GM21390 (cell line): ENCODE results near the gene MAP3K20.
A peak's percentile ranks its signal among the peaks of the same experiment; 100 is the strongest.
"Not testable (repeated sequence)": the region's sequence is repeated elsewhere in the genome, so short reads cannot be mapped to it uniquely, and the experiment has no call there.

Experiments used
- ATAC-seq: cut with Tn5 transposase; IDR thresholded peaks from one replicate; pipeline ENCODE4 v1.9.1; 2021; ENCODE audit not compliant: unreplicated experiment

Gene MAP3K20

DNA sequence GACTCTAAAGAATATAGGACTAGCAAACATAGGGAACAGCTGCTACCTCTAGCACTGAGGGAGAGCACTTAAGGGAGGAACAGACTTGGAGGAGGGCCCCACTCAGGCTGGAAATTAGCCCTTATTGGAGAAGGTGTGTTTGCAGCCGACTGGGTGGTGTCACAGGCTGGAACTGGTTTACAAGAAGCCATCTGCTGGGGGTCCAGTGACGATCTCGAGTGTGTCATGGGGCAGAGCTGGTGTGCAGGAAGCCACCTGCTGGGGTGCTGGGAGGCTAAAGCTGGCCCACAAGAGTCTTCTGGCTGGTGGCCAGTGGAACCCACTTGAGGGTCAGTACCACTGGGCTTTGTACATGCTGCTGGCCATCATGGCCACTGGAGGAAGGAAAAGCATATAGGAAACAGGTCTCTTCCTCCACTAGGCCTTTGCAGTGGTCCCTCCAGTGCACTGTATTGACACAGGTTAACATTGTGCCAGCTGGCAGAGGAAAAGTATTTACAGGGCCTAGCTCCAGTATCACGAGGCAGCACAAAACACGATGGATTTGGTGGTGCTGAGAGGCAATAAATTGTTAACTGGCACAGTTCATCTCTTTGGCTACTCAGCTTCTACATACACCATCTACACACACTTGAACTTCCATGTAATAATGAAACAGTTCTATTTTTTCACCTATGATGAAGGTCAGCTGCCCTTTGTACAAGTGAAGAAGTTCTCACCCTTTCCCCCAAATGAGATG lies 43.6 kb downstream of the MAP3K20 start:
- ATAC-seq: no peak

GRCh38 chr2:173119944-173120343 lies 44.3 kb downstream of the MAP3K20 start:
- ATAC-seq: no peak

DNA sequence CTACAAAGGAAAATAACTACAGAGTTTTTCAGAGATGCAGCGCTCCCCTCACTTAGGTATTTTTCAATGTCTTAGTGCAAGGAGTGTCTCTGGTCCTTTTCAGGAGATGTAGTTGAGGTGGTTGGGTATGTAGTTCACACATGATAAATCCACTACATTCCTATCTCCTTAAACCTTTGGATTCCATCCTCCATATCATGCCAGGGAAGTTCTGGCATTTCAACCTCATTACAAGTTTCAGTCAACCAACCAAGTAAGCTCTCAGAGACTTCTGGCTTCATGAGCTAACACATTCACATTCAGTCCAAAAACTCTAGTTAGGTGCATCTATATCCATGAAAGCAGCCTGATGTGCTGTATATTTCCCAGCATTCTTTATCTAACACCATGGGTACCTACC lies 47.3 kb downstream of the MAP3K20 start:
- no peak for ATAC-seq

DNA sequence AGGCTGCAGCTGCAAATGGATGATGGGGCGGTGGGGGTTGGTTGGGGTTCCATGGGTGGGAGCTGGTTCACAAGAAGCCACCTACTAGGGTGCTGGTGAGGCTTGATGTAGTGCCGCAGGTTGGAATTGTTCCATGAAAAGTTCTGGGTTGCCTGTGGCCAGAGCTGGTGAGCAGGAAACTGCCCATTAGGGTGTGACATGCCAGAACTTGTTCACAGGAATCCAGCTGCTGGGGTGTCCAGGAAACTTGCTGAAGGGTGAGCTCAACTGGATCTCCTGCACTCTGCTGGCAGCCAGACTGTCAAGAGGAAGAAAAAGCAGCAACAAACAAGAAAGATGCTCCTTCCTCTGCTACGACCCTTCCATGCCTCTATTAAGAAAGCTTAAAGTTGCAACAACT lies 48.8 kb downstream of the MAP3K20 start:
- ATAC-seq: no peak

DNA sequence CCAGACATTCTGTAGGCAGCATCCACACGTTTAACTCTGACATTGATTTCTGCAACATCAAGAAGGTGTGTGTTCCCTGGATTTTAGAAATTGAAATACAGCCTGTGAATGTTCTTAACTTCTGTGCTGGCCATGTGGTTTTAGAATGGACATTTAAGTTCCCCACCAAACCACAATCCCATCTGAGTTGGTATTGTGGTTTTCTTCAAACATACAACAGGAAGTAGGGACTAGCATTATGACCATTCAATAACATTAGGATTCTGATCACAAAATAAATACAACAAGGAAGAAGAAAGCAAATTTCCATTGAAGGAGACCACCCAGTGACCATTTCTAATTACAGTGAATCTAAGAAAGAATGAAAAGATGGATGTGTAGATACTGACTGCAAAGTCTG lies 51.2 kb downstream of the MAP3K20 start:
- ATAC-seq: no peak

DNA sequence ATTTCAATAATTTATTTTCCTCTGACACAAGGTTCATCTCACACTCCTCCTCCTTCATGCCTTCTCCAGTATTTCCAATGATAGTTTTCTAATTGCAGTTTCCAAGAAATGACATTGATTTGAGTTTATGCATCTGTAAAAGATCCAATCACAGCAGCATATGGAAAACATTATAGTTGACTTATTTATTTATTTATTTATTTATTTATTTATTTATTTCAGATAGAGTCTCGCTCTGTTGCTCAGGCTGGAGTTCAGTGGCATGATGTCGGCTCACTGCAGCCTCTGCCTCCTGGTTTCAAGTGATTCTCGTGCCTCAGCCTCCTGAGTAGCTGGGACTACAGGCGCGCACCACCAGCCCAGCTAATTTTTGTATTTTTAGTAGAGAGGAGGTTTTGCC lies 52.5 kb downstream of the MAP3K20 start:
- not testable (repeated sequence) for ATAC-seq

- no peak for ATAC-seq
Observed at GRCh38 chr2:173130496-173131465, 55.1 kb downstream of the MAP3K20 start.

GRCh38 chr2:173132531-173132930 lies 56.9 kb downstream of the MAP3K20 start:
- no peak for ATAC-seq

DNA sequence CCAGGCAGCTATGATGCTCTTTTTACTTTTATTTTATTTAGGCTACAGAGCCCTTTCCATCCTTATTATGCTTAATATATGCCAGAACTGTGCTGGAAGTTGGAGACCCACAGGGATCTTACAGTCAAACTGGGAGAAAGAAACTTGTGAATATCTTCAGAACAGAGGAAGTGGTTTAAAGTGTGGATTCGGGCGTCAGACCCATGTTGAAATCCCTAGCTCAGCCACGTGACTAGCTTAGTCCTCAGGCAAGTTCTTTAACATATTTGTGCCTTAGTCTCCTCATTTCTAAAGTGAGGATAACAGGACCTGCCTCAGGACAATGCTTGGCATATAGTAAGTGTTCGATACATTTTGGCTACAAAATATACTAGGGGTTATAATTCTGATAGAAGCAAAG lies 59.1 kb downstream of the MAP3K20 start:
- ATAC-seq: no peak

DNA sequence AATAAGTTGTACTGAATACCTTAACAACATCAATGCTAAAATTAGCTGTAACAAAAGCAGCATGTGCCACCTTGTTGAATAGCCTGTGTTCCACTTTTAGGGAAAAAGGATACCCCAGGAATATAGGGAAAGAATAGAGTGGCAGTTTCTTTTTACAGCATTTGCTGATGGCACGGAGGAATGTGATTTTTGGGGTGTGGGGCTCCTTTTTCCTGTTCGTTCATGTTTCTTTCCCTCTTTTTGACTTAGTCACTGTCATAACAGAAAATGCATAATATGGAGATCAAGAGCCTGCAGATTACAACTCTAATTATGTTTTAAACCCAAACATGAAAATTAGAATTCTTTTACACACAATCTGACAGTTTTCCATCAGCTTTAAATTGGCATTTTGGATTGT lies 60.4 kb downstream of the MAP3K20 start:
- no peak for ATAC-seq

DNA sequence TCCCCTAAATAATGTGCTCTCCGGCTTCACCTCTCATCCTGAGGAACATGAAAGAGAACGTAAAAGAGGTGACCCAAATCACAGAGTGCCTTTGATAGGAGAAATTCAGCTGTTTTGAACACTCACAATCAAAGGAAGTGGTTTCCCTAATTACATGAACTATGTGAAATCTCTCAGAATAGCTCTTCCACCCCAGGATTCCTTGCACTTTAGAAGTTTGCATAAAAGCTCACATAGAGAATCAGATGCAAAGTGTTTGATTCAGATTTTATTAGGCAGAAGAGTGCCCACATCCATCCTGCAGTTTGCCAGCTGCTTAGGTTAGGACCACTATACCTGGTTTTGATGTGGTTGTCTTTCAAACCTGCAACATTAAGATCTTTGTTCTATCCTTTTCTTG lies 61.0 kb downstream of the MAP3K20 start:
- no peak for ATAC-seq

GRCh38 chr2:173137610-173138009 lies 62.0 kb downstream of the MAP3K20 start:
- ATAC-seq: no peak

- no peak for ATAC-seq
Observed at GRCh38 chr2:173138962-173139361, 63.3 kb downstream of the MAP3K20 start.

DNA sequence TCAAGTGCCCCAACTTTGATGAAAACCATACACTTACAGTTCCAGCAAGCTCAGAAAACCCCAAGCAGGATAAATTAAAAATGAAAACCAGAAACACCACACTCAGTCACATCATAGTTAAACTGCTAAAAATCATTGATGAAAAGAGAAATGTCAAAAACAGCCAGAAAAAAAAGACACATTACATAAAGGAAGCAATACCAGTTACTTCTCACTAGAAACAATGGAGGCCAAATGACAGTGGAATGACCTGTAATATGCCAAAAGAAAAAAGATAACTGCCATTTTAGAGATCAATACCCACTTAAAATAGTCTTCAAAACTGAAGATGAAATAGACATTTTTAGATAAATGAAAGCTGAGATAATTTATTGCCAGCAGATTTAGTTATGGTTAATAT lies 66.0 kb downstream of the MAP3K20 start:
- ATAC-seq: no peak

DNA sequence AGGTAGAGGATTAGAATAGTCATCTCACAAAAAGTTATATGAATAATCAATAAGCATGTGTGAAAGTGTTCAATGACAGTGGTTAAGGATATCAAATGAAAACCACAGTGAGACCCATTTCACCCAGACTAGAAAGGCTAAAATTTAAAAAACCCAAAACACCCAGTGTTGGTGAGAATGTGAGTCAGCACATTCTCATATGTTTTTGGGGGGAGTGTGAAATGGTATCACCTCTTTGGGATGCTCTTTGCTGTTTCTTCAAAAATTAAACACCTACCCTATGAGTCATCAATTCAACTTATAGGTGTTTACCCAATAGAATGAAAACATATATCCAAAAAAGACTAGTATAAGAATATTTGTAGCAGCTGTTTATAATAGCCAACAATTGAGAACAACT lies 69.8 kb downstream of the MAP3K20 start:
- no peak for ATAC-seq

DNA sequence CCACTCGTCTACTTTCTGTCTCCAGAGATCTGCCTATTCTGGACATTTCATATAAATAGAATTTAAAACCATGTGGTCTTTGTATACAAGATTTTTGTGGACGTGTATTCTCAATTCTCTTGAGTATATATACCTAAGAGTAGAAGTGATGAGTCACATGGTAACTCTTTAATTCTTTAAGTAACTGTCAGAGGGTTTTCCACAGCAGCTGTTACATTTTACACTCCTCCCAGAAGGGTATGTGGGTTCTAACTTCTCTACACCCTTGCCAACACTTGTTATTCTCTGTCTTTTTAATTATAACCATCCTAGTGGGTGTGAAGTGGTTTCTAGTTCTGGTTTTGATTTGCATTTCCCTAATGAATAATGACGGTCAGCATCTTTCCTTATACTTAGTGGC lies 70.9 kb downstream of the MAP3K20 start:
- no peak for ATAC-seq

DNA sequence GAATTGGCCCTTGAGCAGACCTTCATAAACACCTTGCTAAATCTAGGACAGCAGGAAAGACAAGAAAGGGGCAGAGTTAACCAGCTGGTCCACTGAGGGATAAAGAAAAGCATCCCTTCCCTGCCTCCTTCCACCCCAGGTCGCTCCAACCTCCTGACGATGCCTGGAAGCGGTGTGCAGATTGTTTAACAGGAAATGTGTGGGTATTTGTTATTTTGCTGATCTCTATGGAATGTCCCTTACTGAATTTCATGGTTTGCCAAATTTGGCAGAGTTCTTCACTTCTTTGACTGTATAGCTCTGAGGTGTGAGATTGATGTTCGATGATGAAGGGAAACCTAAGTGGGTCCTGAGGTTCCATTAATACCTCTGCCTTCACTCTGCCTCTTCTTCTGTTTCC lies 72.9 kb downstream of the MAP3K20 start:
- ATAC-seq: no peak

GRCh38 chr2:173149491-173149890 lies 73.8 kb downstream of the MAP3K20 start:
- ATAC-seq: peak; percentile 84

DNA sequence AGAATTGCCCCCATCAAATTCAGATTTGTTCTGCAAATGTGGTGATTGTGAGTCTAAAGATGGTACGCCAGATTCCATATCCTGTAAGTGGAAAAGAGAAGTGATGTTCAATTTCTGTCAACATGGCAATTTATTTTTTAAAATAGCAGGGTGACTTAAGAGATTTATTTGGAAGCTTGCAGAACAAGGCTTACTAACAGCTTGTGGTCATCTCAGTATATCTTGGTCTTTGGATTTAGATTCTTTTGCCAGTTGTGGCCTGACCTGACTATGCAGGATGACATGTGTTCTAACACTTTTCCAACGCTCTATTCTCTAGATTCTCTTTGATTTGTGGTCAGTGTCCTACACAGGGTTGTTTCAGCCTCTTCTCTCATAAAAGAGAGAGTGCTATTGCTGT lies 74.4 kb downstream of the MAP3K20 start:
- no peak for ATAC-seq

DNA sequence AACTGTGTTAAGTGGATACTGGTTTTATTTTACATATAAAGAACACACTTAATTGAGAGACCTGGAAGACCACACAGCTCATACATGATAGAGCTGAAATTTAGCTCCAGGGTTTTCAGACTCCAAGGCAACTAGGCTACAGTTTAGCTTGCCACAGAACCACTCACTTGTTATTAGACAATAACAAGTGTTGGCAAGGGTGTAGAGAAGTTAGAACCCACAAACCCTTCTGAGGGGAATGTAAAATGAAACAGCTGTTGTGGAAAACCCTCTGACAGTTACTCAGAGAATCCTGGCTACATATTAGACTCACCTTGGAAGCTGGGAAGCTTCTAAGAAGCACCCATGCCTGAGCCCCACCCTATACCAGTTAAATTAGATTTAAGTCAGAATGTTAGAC lies 75.3 kb downstream of the MAP3K20 start:
- ATAC-seq: no peak

DNA sequence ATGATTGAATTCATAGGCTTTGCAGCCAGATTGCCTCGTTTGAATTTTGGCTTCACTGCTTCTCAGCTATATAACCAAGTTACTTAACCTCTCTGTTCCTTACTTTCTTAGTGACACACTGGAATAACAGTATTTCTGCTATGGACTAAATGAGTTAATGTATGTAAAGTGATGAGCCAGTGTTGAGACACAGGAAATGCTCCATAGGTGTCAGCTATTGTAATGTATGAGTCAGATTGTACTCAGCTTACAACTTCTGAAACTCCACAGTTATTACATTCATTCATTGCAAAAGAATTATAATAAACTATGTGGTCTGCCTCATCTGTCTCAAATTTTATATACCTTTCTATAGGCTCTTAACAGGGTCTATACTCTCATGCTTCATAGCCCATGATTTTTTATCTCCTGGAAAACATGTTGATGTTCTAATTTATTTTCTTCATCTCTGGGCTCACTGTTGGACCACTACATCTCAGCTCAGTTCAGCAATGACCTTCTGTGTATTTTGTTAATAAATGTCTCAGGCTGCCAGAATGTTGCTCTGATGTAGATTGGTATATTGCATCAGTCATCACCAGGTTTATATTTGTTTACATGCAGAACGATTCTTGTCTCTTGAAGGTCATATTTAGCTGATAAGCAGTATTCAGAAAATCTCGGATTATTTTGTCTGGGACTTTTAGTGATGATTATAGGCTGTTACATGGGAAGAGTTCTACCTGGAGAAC lies 76.2 kb downstream of the MAP3K20 start:
- peak; percentile 63 for ATAC-seq
